ENCODE results near the gene SLAMF9. TPM values are rescaled to one million over a fixed set of nuclear protein-coding genes. Genes with fewer than 3 reads are reported as not detected.
A peak's percentile ranks its signal among the peaks of the same experiment; 100 is the strongest.

Gene SLAMF9
- total and polyA plus RNA-seq, 2 donors (not counting 3 experiments of a cell fraction or from before 2014, with no cell fraction given): not detected

DNA sequence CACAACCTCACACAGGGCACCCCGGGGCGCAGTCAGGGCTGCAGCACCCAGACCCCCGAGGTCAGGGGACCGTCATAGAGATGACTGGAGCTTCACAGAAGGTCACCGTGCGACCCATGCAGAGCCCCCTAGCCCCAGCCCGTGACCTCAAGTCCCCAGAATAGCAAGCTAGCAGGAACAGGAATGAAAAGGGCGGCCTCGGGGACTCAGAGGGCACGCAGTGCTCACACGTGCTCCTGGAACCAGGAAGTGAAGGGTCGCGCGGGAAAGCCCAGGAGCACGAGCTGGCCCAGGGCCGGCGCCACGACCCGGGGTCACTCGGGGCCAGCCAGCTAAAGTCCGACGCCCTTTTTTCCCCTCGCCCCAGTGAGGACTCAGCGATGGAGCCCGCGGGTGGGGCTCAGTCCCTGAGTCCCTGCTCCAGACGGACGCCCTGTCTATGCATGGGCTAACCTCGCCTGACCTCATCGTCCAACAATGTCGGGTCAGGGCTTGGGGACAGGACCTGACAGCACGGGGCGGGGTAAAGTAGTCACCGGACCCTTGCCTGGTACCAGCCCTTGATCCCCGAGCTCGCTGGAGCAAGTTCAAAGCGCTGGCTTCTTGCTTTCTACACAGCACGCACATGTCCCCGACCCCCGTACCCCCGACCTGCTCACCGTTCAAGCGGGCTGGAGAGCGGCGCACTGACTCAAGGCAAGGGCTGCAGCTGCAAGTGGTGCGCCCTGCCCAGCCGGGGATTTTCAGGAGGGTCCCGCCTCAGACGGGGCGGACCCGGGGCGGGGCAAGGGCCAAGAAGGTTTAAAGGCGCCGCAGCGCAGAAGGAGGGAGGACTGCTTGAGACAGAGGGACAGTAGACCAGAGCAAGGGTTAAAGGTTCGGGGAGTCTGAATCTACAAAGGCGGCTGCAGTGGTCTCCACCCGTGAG is 29.0 kb downstream of the SLAMF9 start, which contains the start of gene TAGLN2:
TSS of gene TAGLN2 (minus strand) at position 717 of the 928 bp plus-strand sequence. CDS start 4,998 bp downstream, outside the sequence.
- Histone ChIP-seq H3K4me3 (replicated peaks in 1 of 3; ENCODE audit: insufficient read depth in 1 of 3, low read depth in 1 of 3, low read length in 3 of 3) (peak within 1 kb of the TSS; percentile 46 to 78 (median 71)), H3K9ac (replicated peaks; ENCODE audit: extremely low read depth, insufficient read depth, low read length) (peak within 1 kb of the TSS; percentile 100), H4K20me1 (replicated peaks; ENCODE audit: control insufficient read depth, extremely low read depth, insufficient read depth, low read length) (no peaks in the 10 kb centered on the region), H3K27ac (ENCODE audit: insufficient read depth, low read depth, low read length) (peak within 1 kb of the TSS; percentile 98), H3K9me1 (replicated peaks; ENCODE audit: control insufficient read depth, extremely low read depth, insufficient read depth, low read length) (no peaks in the 10 kb centered on the region), H2AFZ (ENCODE audit: low read depth, low read length) (peak within 1 kb of the TSS; percentile 21), H3K79me2 (ENCODE audit: control insufficient read depth, insufficient read depth, low read length) (peaks cover 52% of the 10 kb centered on the region), H3K4me2 (ENCODE audit: insufficient read depth, low read length) (peak within 1 kb of the TSS; percentile 85), H3K4me1 (ENCODE audit: control insufficient read depth, extremely low read depth, insufficient read depth, low read length) (peaks cover 27% of the 10 kb centered on the region), H3K9me3 (replicated peaks; ENCODE audit: control insufficient read depth, insufficient read depth, low read length) (no peaks in the 10 kb centered on the region), H3K36me3 (ENCODE audit: control insufficient read depth in 2 of 2, extremely low read depth in 1 of 2, insufficient read depth in 2 of 2, low read length in 2 of 2) (peaks cover 0 to 3% of the 10 kb centered on the region in 2 experiments), H3K27me3 (ENCODE audit: control insufficient read depth in 2 of 2, insufficient read depth in 2 of 2, low read length in 2 of 2) (no peaks in the 10 kb centered on the region)
- dilution Hi-C loops (cut with MboI; ENCODE audit: extremely low pct_ligation_motif_present, low sequenced_read_pairs): no loop called here
- BruUV-seq (replicated peaks): TSS peak; percentile 48
- DNase-seq (ENCODE audit: low read depth, low spot score) (peak; percentile 93), FAIRE-seq (peak; percentile 94)
- TF ChIP-seq POLR2AphosphoS5 (IDR thresholded peaks at IDR 0.05; ENCODE audit: insufficient read depth, low read depth, low read length): peak; percentile 98
- no peak for TF ChIP-seq EZH2 (IDR thresholded peaks at IDR 0.05; ENCODE audit: borderline replicate concordance, low read depth, low read length, severe bottlenecking)
- peak; percentile 98 for TF ChIP-seq POLR2A (IDR thresholded peaks at IDR 0.05; ENCODE audit: low read depth, low read length)
- TF ChIP-seq, protein P1, sequence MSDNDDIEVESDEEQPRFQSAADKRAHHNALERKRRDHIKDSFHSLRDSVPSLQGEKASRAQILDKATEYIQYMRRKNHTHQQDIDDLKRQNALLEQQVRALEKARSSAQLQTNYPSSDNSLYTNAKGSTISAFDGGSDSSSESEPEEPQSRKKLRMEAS (IDR thresholded peaks at IDR 0.05; ENCODE audit: insufficient read depth, insufficient read length): peak; percentile 69
- ChIA-PET POLR2A (interaction anchor here (0.5 to 2.3 kb wide), 5 partner anchors 9 to 303 kb away, joined by 3 to 9 read pairs (median 3); partner anchors contain the start of gene DUSP23), CTCF (interaction anchor here (0.8 to 7.5 kb wide), 8 partner anchors 9 to 126 kb away, joined by 3 to 71 read pairs (median 4); partner anchors contain the start of gene IGSF9)
- intact Hi-C loops (cut with micrococcal nuclease): loop anchor here (1.0 to 10.0 kb wide), 7 partner anchors 9 to 1910 kb away; partner anchors contain the start of gene IGSF9

Measured in endothelial cell of umbilical vein (primary cell).